Endothelial cell of umbilical vein (primary cell): ENCODE measurements around the gene ZNF317. TPM values are rescaled to one million over a fixed set of nuclear protein-coding genes. Genes with fewer than 3 reads are reported as not detected.

Experiments
- BruUV-seq: library from RNA; stranded (reverse); fragments of 400-500 nt; replicated peaks from 2 replicates; lab custom pipeline; 2021; lab: Mats Ljungman, UMichigan
- CTCF ChIA-PET: fragments of 300-600, 350-600 bp; sonication (Branson Sonifier 250); formaldehyde crosslinking; loops from one replicate; lab custom pipeline; 2021; ENCODE audit warnings: antibody characterized with exemption, inconsistent platforms; lab: Charles Lee
- POLR2A ChIA-PET: fragments of 300-600, 350-600 bp; sonication (Branson Sonifier 250); formaldehyde crosslinking; loops from one replicate; lab custom pipeline; 2021; ENCODE audit warnings: antibody characterized with exemption, inconsistent platforms; lab: Charles Lee
- DNase-seq: peaks from one replicate; pipeline ENCODE4 v3.0.0-alpha.2; 2011; ENCODE audit warnings: low read depth, low spot score
- FAIRE-seq: peaks from 2 replicates; lab custom pipeline; 2011; peaks lifted over from hg19 to GRCh38; lab: Jason Lieb, UNC
- H2AFZ ChIP-seq: 2 replicates; pipeline ENCODE4 v1.6.0; 2012; ENCODE audit warnings: low read depth, low read length, control low read depth, inconsistent platforms
- H3K27ac ChIP-seq: 2 replicates; pipeline ENCODE4 v1.5.1; 2011; ENCODE audit warnings: low read depth, mild to moderate bottlenecking, control low read depth, low read length, moderate library complexity; ENCODE audit not compliant: insufficient read depth
- H3K27me3 ChIP-seq, 2 experiments: 2 replicates each; pipeline versions ENCODE4 v1.6.0 to v1.6.1; 2011; ENCODE audit warnings: low read length in 2 of 2, mixed read lengths in 1 of 2; ENCODE audit not compliant: control insufficient read depth in 2 of 2, insufficient read depth in 2 of 2
- H3K36me3 ChIP-seq, 2 experiments: 2 replicates in 1 of 2; 3 replicates in 1 of 2; pipeline ENCODE4 v1.5.1; 2011; ENCODE audit warnings: low read length in 2 of 2, mild to moderate bottlenecking in 1 of 2, moderate library complexity in 1 of 2; ENCODE audit not compliant: control insufficient read depth in 2 of 2, insufficient read depth in 2 of 2; ENCODE audit errors: extremely low read depth in 1 of 2
- H3K4me1 ChIP-seq: 3 replicates; pipeline ENCODE4 v1.5.1; 2011; ENCODE audit warnings: mild to moderate bottlenecking, low read length; ENCODE audit not compliant: control insufficient read depth, insufficient read depth; ENCODE audit errors: extremely low read depth
- H3K4me2 ChIP-seq: 2 replicates; pipeline ENCODE4 v1.6.1; 2011; ENCODE audit warnings: low read length, control low read depth, mixed read lengths; ENCODE audit not compliant: insufficient read depth
- H3K4me3 ChIP-seq, 3 experiments: fragments of 200-600 bp in 1 of 3; sonication (generic), shearing (Covaris generic) in 1 of 3; replicated peaks in 1 of 3; 2 replicates each; pipeline ENCODE4 v1.5.1; 2011 to 2016; ENCODE audit warnings: control low read depth in 3 of 3, low read length in 3 of 3, mild to moderate bottlenecking in 2 of 3, inconsistent platforms in 1 of 3, low read depth in 1 of 3, moderate library complexity in 1 of 3; ENCODE audit not compliant: insufficient read depth in 1 of 3
- H3K79me2 ChIP-seq: 2 replicates; pipeline ENCODE4 v1.6.0; 2012; ENCODE audit warnings: low read length, inconsistent platforms; ENCODE audit not compliant: control insufficient read depth, insufficient read depth
- H3K9ac ChIP-seq: replicated peaks from 2 replicates; pipeline ENCODE3; 2011; ENCODE audit warnings: low read length, control low read depth; ENCODE audit not compliant: insufficient read depth; ENCODE audit errors: extremely low read depth
- H3K9me1 ChIP-seq: replicated peaks from 3 replicates; pipeline ENCODE4 v1.6.0; 2011; ENCODE audit warnings: mild to moderate bottlenecking, low read length; ENCODE audit not compliant: control insufficient read depth, insufficient read depth; ENCODE audit errors: extremely low read depth
- H3K9me3 ChIP-seq: replicated peaks from 2 replicates; pipeline ENCODE4 v1.5.1; 2012; ENCODE audit warnings: low read length, inconsistent platforms; ENCODE audit not compliant: control insufficient read depth, insufficient read depth
- H4K20me1 ChIP-seq: replicated peaks from 2 replicates; pipeline ENCODE3; 2011; ENCODE audit warnings: mild to moderate bottlenecking, low read length; ENCODE audit not compliant: control insufficient read depth, insufficient read depth; ENCODE audit errors: extremely low read depth
- EZH2 ChIP-seq: IDR thresholded peaks from 2 replicates; pipeline ENCODE4 v1.6.1; 2012; ENCODE audit warnings: borderline replicate concordance, low read depth, mild to moderate bottlenecking, moderate library complexity, low read length, inconsistent platforms; ENCODE audit not compliant: severe bottlenecking
- FOS ChIP-seq: IDR thresholded peaks from 2 replicates; pipeline ENCODE4 v1.6.1; 2011; ENCODE audit warnings: mild to moderate bottlenecking, low read length, moderate library complexity, borderline replicate concordance; ENCODE audit not compliant: insufficient read depth
- GATA2 ChIP-seq: IDR thresholded peaks from 2 replicates; pipeline ENCODE4 v1.7.0; 2011; ENCODE audit warnings: low read depth, mild to moderate bottlenecking, moderate library complexity, mixed read lengths, low read length; ENCODE audit not compliant: insufficient read length, insufficient read depth
- JUN ChIP-seq: IDR thresholded peaks from 2 replicates; pipeline ENCODE4 v1.6.1; 2011; ENCODE audit warnings: borderline replicate concordance, low read depth; ENCODE audit not compliant: insufficient read length, insufficient read depth
- POLR2A ChIP-seq: IDR thresholded peaks from 2 replicates; pipeline ENCODE4 v1.6.1; 2012; ENCODE audit warnings: low read depth, mild to moderate bottlenecking, control low read depth, low read length
- POLR2AphosphoS5 ChIP-seq: IDR thresholded peaks from 2 replicates; pipeline ENCODE4 v1.6.1; 2012; ENCODE audit warnings: low read depth, mild to moderate bottlenecking, control low read depth, low read length, moderate library complexity; ENCODE audit not compliant: insufficient read depth
- dilution Hi-C: fragments of 300-500 bp; cut with MboI; formaldehyde crosslinking; loops from one replicate; pipeline ENCODE4 v1.15.0; 2019; ENCODE audit warnings: low sequenced_read_pairs; ENCODE audit not compliant: extremely low pct_ligation_motif_present
- intact Hi-C: fragments of 100-400 bp; cut with micrococcal nuclease; formaldehyde crosslinking; loops from one replicate; pipeline ENCODE4 v1.10.0; 2022
- polyA plus RNA-seq, 4 experiments: library from polyadenylated mRNA; depleted of rRNA in 3 of 4; stranded (reverse) in 3 of 4; unstranded in 1 of 4; fragments of >200 nt; gene quantifications; 2 replicates each; pipeline versions ENCODE4 v1.2.1 to v1.2.3, GENCODE V29; 2011 to 2012; ENCODE audit warnings: missing spikeins in 1 of 4
- total RNA-seq: library from RNA; stranded (reverse); gene quantifications from 2 replicates; pipeline ENCODE4 v1.2.3, GENCODE V29; 2021
- TF ChIP-seq, protein P1 (sequence below): IDR thresholded peaks from 2 replicates; pipeline ENCODE4 v1.6.1; 2011; ENCODE audit not compliant: insufficient read depth, insufficient read length
- TF ChIP-seq, protein P2 (sequence below), 2 donors: IDR thresholded peaks; 1 replicate in 1 of 2; 2 replicates in 1 of 2; pipeline ENCODE4 v1.5.1; 2011; ENCODE audit warnings: low read length in 2 of 2, mild to moderate bottlenecking in 2 of 2, moderate library complexity in 2 of 2, control low read depth in 1 of 2, inconsistent platforms in 1 of 2, low read depth in 1 of 2; ENCODE audit not compliant: insufficient read depth in 1 of 2; ENCODE audit errors: extremely low read depth in 1 of 2

Gene ZNF317
- total and polyA plus RNA-seq, 2 donors (not counting 3 experiments of a cell fraction or from before 2014, with no cell fraction given), result 14.2 to 29.5 TPM

DNA sequence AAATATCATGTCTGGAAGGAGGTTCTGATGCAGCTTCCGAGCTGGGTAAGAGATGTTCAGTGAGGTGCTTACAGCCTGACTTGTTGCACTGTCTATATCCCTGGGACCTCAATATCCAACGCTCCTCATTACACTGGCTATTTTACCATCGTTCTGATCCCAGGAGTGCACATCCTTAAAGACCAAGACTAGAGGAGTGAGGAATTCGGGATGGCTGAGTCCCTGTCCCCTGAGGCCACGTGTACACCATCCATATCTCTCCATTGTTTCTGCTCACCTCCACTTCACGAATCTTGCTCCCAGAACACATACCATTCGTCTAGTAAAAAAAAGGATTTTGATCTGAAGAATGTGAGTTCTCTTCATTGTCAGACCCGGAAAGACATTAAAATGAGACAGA lies 32.8 kb upstream of the ZNF317 start, which contains the start of gene OR7G2:
TSS of gene OR7G2 (minus strand) at position 101 of the 400 bp plus-strand sequence. CDS start 4,232 bp downstream, outside the sequence.
- no TSS peak for BruUV-seq
- Histone ChIP-seq H3K9me1 (no peaks in the 10 kb centered on the region), H3K27ac (no peak within 1 kb of the TSS), H3K36me3 (no peaks in the 10 kb centered on the region), H3K4me2 (no peak within 1 kb of the TSS), H3K4me3 (no peak within 1 kb of the TSS), H3K27me3 (no peaks in the 10 kb centered on the region), H3K79me2 (no peaks in the 10 kb centered on the region), H4K20me1 (no peaks in the 10 kb centered on the region), H3K4me1 (no peaks in the 10 kb centered on the region), H3K9me3 (no peaks in the 10 kb centered on the region), H2AFZ (no peak within 1 kb of the TSS), H3K9ac (no peak within 1 kb of the TSS)
- FAIRE-seq (no peak), DNase-seq (no peak)
- CTCF ChIA-PET, result no interaction called here
- dilution Hi-C loops (no loop called here), intact Hi-C loops (no loop called here)
- POLR2A ChIA-PET, result no interaction called here
- TF ChIP-seq EZH2 (no peak), FOS (no peak), GATA2 (no peak), POLR2A (no peak), POLR2AphosphoS5 (no peak), JUN (no peak)
- TF ChIP-seq, protein P1, sequence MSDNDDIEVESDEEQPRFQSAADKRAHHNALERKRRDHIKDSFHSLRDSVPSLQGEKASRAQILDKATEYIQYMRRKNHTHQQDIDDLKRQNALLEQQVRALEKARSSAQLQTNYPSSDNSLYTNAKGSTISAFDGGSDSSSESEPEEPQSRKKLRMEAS, result no peak
- TF ChIP-seq, protein P2, sequence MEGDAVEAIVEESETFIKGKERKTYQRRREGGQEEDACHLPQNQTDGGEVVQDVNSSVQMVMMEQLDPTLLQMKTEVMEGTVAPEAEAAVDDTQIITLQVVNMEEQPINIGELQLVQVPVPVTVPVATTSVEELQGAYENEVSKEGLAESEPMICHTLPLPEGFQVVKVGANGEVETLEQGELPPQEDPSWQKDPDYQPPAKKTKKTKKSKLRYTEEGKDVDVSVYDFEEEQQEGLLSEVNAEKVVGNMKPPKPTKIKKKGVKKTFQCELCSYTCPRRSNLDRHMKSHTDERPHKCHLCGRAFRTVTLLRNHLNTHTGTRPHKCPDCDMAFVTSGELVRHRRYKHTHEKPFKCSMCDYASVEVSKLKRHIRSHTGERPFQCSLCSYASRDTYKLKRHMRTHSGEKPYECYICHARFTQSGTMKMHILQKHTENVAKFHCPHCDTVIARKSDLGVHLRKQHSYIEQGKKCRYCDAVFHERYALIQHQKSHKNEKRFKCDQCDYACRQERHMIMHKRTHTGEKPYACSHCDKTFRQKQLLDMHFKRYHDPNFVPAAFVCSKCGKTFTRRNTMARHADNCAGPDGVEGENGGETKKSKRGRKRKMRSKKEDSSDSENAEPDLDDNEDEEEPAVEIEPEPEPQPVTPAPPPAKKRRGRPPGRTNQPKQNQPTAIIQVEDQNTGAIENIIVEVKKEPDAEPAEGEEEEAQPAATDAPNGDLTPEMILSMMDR (IDR thresholded peaks at IDR 0.05; ENCODE audit: extremely low read depth in 1 of 2, insufficient read depth in 1 of 2, low read depth in 1 of 2, low read length in 2 of 2), result no peak
